ENCODE results near the gene FRY. TPM values are rescaled to one million over a fixed set of nuclear protein-coding genes. Genes with fewer than 3 reads are reported as not detected.
"Not testable (repeated sequence)": the region's sequence is repeated elsewhere in the genome, so short reads cannot be mapped to it uniquely, and the experiment has no call there.

The FRY gene
- polyA plus RNA-seq, 1 experiment, result 24.6 TPM

GRCh38 chr13:31986676-31987470 is 44.7 kb upstream of the FRY start:
- ChIA-PET CTCF (interaction anchor here (0.7 to 4.2 kb wide), 4 partner anchors 13 to 750 kb away, joined by 3 to 15 read pairs (median 4); no protein-coding TSS in a partner anchor), POLR2A (no interaction called here)
- no peak for TF ChIP-seq CTCF (IDR thresholded peaks at IDR 0.05; ENCODE audit: low read depth, low read length)
- Histone ChIP-seq H3K27me3 (ENCODE audit: control insufficient read depth, insufficient read depth, low read length) (peaks cover 8% of the 10 kb centered on the region), H3K4me3 (ENCODE audit: low read depth, low read length) (no peak overlapping the region), H3K27ac (ENCODE audit: low read depth, low read length) (no peak overlapping the region), H3K9me3 (ENCODE audit: control insufficient read depth, insufficient read depth, low read length) (no peaks in the 10 kb centered on the region)
- DNase-seq (ENCODE audit: low read depth, low spot score), result no peak

- ChIA-PET CTCF (interaction anchor here (0.7 to 4.2 kb wide), 4 partner anchors 14 to 751 kb away, joined by 3 to 15 read pairs (median 4); no protein-coding TSS in a partner anchor), POLR2A (no interaction called here)
- Histone ChIP-seq H3K9me3 (ENCODE audit: control insufficient read depth, insufficient read depth, low read length) (no peaks in the 10 kb centered on the region), H3K27me3 (ENCODE audit: control insufficient read depth, insufficient read depth, low read length) (peaks cover 8% of the 10 kb centered on the region), H3K27ac (ENCODE audit: low read depth, low read length) (no peak overlapping the region), H3K4me3 (ENCODE audit: low read depth, low read length) (no peak overlapping the region)
- TF ChIP-seq CTCF (IDR thresholded peaks at IDR 0.05; ENCODE audit: low read depth, low read length), result no peak
- DNase-seq (ENCODE audit: low read depth, low spot score), result no peak
Measured at GRCh38 chr13:31987535-31988170, 43.9 kb upstream of the FRY start.

GRCh38 chr13:31994367-31994766 is 37.2 kb upstream of the FRY start:
- H3K4me3 ChIP-seq (ENCODE audit: low read depth, low read length); H3K27me3 ChIP-seq (ENCODE audit: control insufficient read depth, insufficient read depth, low read length); CTCF ChIA-PET; POLR2A ChIA-PET; H3K27ac ChIP-seq (ENCODE audit: low read depth, low read length); DNase-seq (ENCODE audit: low read depth, low spot score); H3K9me3 ChIP-seq (ENCODE audit: control insufficient read depth, insufficient read depth, low read length): not testable (repeated sequence)

- H3K27me3 ChIP-seq (ENCODE audit: control insufficient read depth, insufficient read depth, low read length), result no peaks in the 10 kb centered on the region
- DNase-seq (ENCODE audit: low read depth, low spot score), result no peak
- no peaks in the 10 kb centered on the region; the same call in 1 of the 2 replicates for H3K9me3 ChIP-seq (ENCODE audit: control insufficient read depth, insufficient read depth, low read length)
- POLR2A ChIA-PET, result no interaction called here
- H3K27ac ChIP-seq (ENCODE audit: low read depth, low read length), result no peak overlapping the region
- no peak for TF ChIP-seq CTCF (IDR thresholded peaks at IDR 0.05; ENCODE audit: low read depth, low read length)
- CTCF ChIA-PET, result interaction anchor here (1.6 kb wide), 1 partner anchor 87 kb away, joined by 5 read pairs; no protein-coding TSS in a partner anchor
- H3K4me3 ChIP-seq (ENCODE audit: low read depth, low read length), result no peak overlapping the region
Measured at GRCh38 chr13:31996601-31997000, 35.0 kb upstream of the FRY start.

- no peak overlapping the region for H3K27ac ChIP-seq (ENCODE audit: low read depth, low read length)
- H3K9me3 ChIP-seq (ENCODE audit: control insufficient read depth, insufficient read depth, low read length), result no peaks in the 10 kb centered on the region; the same call in 1 of the 2 replicates
- TF ChIP-seq CTCF (IDR thresholded peaks at IDR 0.05; ENCODE audit: low read depth, low read length), result no peak
- H3K4me3 ChIP-seq (ENCODE audit: low read depth, low read length), result no peak overlapping the region
- no peaks in the 10 kb centered on the region for H3K27me3 ChIP-seq (ENCODE audit: control insufficient read depth, insufficient read depth, low read length)
- ChIA-PET CTCF (interaction anchor here (1.2 kb wide), 1 partner anchor 88 kb away, joined by 9 read pairs; no protein-coding TSS in a partner anchor), POLR2A (no interaction called here)
- DNase-seq (ENCODE audit: low read depth, low spot score), result no peak
Measured at GRCh38 chr13:31997641-31998040, 33.9 kb upstream of the FRY start.

All from AG04450 (cell line).